ENCODE results near the gene MFNG. TPM values are rescaled to one million over a fixed set of nuclear protein-coding genes. Genes with fewer than 3 reads are reported as not detected.

Gene MFNG
- total RNA-seq, 1 donor from 2014 or later, result 3.2 TPM

DNA sequence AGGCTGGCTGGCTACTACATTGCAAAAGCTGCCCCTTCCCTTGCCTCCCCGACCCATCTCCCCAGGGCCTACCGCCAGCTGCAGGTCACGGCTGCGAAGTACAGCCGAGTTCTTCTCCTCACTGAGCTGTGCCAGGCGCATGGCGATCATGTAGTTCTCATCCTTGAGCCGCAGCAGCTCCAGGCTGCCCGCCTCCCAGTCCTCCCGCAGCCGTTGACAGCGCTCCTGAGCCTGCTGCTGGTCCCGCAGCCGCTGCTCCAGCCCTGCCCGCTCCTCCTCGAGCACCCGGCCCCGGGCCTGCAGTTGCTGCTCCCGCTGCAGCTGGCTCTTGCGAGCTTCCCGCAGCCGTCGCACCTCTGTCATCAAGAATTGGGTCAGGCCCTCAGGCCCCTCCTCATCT lies 29.7 kb upstream of the MFNG start:
- H3K36me3 Mint-ChIP-seq (ENCODE audit: insufficient read depth), result peaks cover 23% of the 10 kb centered on the region
- no peak overlapping the region for H3K4me3 Mint-ChIP-seq (ENCODE audit: low read depth)
- DNase-seq (ENCODE audit: low spot score, unreplicated experiment), result no peak
- TF ChIP-seq, protein P1, sequence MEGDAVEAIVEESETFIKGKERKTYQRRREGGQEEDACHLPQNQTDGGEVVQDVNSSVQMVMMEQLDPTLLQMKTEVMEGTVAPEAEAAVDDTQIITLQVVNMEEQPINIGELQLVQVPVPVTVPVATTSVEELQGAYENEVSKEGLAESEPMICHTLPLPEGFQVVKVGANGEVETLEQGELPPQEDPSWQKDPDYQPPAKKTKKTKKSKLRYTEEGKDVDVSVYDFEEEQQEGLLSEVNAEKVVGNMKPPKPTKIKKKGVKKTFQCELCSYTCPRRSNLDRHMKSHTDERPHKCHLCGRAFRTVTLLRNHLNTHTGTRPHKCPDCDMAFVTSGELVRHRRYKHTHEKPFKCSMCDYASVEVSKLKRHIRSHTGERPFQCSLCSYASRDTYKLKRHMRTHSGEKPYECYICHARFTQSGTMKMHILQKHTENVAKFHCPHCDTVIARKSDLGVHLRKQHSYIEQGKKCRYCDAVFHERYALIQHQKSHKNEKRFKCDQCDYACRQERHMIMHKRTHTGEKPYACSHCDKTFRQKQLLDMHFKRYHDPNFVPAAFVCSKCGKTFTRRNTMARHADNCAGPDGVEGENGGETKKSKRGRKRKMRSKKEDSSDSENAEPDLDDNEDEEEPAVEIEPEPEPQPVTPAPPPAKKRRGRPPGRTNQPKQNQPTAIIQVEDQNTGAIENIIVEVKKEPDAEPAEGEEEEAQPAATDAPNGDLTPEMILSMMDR (IDR thresholded peaks at IDR 0.05; ENCODE audit: unreplicated experiment), result no peak
- H3K27ac Mint-ChIP-seq, result no peak overlapping the region
- H3K4me1 Mint-ChIP-seq (ENCODE audit: low read depth), result peaks cover 28% of the 10 kb centered on the region
- no peaks in the 10 kb centered on the region for H3K27me3 Mint-ChIP-seq
- H3K9me3 Mint-ChIP-seq (ENCODE audit: low read depth), result peaks cover 4% of the 10 kb centered on the region

GRCh38 chr22:37514526-37515051 lies 28.4 kb upstream of the MFNG start:
- H3K36me3 Mint-ChIP-seq (ENCODE audit: insufficient read depth), result peaks cover 23% of the 10 kb centered on the region
- peak overlapping the region; percentile 48 for H3K27ac Mint-ChIP-seq
- peaks cover 4% of the 10 kb centered on the region for H3K9me3 Mint-ChIP-seq (ENCODE audit: low read depth)
- peaks cover 36% of the 10 kb centered on the region for H3K4me1 Mint-ChIP-seq (ENCODE audit: low read depth)
- no peaks in the 10 kb centered on the region for H3K27me3 Mint-ChIP-seq
- no peak for DNase-seq (ENCODE audit: low spot score, unreplicated experiment)
- no peak overlapping the region for H3K4me3 Mint-ChIP-seq (ENCODE audit: low read depth)
- TF ChIP-seq, protein P1 (IDR thresholded peaks at IDR 0.05; ENCODE audit: unreplicated experiment), result no peak

DNA sequence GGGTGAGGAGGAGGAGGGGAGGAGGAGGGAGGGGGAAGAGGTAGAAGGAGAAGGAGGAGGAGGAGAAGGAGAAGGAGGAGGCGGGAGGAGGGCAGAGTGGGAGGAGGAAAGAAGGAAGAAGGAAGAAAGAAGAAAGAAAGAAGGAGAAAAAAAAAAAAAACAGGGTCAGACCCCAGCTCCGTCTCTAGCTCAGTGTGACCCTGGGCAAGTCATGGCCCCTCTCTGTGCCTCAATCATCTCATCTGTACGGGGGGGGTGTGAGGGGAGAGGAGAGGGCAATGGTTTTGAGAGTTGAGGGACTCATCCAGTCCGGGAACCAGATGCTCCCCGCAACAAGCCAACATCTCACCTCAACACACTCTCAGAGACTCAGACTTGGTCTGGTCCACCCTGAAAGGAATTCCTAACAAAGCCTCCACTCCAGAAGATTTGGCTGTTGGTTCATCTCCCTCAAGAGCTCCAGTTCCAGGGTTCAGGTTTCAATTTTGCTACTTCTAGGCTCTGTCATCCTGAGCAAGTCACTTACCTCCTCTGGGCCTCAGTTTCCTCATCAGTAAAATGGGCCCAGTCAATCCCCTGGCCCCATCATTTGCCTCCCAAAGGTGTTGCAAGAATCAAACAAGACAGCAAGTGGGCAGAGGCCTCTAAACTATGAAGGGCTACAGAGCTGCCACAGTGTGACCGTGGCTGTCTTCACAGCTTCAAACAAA lies 25.4 kb upstream of the MFNG start:
- Mint-ChIP-seq H3K4me1 (ENCODE audit: low read depth) (peaks cover 45% of the 10 kb centered on the region), H3K27ac (peak overlapping the region; percentile 97)

DNA sequence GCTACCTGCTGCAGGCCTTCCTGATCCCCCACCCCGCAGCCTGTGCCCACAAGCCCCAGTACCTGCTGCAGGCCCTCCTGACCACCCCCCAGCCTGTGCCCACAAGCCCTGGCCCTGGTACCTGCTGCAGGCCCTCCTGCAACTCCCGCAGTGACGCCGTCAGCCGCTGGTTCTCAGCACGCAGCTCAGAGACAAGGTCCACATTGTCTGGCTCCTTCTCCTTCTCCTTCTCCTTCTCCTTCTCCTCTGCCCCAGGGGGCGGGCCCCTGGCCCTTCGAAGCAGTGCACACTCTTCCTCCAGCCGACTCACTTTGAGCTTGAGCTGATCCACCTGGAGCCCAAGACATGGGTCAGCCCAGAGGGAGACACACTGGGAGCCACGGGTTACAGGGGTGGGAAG lies 23.9 kb upstream of the MFNG start:
- no peaks in the 10 kb centered on the region for H3K27me3 Mint-ChIP-seq
- H3K4me3 Mint-ChIP-seq (ENCODE audit: low read depth), result no peak overlapping the region
- H3K27ac Mint-ChIP-seq, result peak overlapping the region; percentile 76
- TF ChIP-seq, protein P1 (IDR thresholded peaks at IDR 0.05; ENCODE audit: unreplicated experiment), result no peak
- H3K9me3 Mint-ChIP-seq (ENCODE audit: low read depth), result no peaks in the 10 kb centered on the region
- peaks cover 15% of the 10 kb centered on the region for H3K36me3 Mint-ChIP-seq (ENCODE audit: insufficient read depth)
- no peak for DNase-seq (ENCODE audit: low spot score, unreplicated experiment)
- H3K4me1 Mint-ChIP-seq (ENCODE audit: low read depth), result peaks cover 45% of the 10 kb centered on the region

More for the DNA sequence above, 25.4 kb upstream of the MFNG start:
- no peak overlapping the region for H3K4me3 Mint-ChIP-seq (ENCODE audit: low read depth)
- H3K27me3 Mint-ChIP-seq, result no peaks in the 10 kb centered on the region
- TF ChIP-seq, protein P1 (IDR thresholded peaks at IDR 0.05; ENCODE audit: unreplicated experiment), result no peak
- DNase-seq (ENCODE audit: low spot score, unreplicated experiment), result no peak
- peaks cover 4% of the 10 kb centered on the region for H3K9me3 Mint-ChIP-seq (ENCODE audit: low read depth)
- H3K36me3 Mint-ChIP-seq (ENCODE audit: insufficient read depth), result peaks cover 26% of the 10 kb centered on the region

DNA sequence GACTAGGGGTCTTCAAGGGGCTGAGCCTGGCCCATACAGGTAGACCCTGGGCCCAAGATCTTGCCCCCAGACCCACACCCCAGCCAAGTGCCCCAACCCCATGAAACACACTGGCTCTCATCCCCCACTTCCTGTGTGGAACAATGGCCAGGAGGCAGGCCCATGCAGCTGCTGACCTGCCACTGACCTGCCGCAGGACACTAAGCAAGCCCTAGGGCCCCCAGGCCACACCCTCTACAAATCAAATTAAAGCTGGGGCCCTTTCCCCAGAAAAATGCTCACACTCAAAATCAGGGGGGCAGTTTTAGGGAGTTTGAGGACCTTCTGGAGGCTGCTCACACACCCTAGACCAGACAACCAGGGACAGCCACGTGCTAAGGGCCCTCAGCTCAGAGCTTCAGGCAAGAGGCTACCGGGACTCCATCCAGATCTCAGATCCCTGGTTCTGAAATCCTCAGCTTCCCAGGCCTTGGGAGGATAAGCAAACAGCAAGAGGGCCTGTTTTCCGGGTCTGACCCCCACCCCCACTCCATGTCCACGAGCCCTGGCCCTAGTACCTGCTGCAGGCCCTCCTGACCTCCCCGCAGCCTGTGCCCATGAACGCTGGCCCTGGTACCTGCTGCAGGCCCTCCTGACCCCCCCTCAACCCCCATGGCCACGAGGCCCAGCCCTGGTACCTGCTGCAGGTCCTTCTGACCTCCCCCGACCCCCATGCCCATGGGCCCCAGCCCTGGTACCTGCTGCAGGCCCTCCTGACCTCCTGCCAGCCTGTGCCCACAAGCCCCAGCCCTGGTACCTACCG lies 23.1 kb upstream of the MFNG start:
- TF ChIP-seq, protein P1 (IDR thresholded peaks at IDR 0.05; ENCODE audit: unreplicated experiment), result no peak

More for the DNA sequence above, 23.1 kb upstream of the MFNG start:
- Mint-ChIP-seq H3K4me3 (ENCODE audit: low read depth) (no peak overlapping the region), H3K4me1 (ENCODE audit: low read depth) (peaks cover 45% of the 10 kb centered on the region), H3K9me3 (ENCODE audit: low read depth) (no peaks in the 10 kb centered on the region), H3K27me3 (no peaks in the 10 kb centered on the region), H3K36me3 (ENCODE audit: insufficient read depth) (peaks cover 14% of the 10 kb centered on the region), H3K27ac (peak overlapping the region; percentile 94)
- no peak for DNase-seq (ENCODE audit: low spot score, unreplicated experiment)
